ENCODE measurements around the gene VCPKMT.

GRCh38 chr14:50156111-50156510 is 39.7 kb upstream of the VCPKMT start:
- TF ChIP-seq CTCF (conservative IDR thresholded peaks at IDR 0.05; ENCODE audit: low read length) (no peak), EZH2phosphoT487 (IDR thresholded peaks at IDR 0.05; ENCODE audit: borderline replicate concordance) (no peak)
